HL-60 (cell line): ENCODE data around the gene ERC2.

Experiments
- DNase-seq, 2 experiments: peaks; one replicate each; pipeline ENCODE4 v3.0.0-alpha.2; 2010 to 2020; ENCODE audit warnings: low read depth in 1 of 2, low spot score in 1 of 2
- H3K27ac ChIP-seq: fragments of 250-450 bp; sonication (Bioruptor Pico); replicated peaks from 2 replicates; pipeline ENCODE4 v1.5.1; 2020; ENCODE audit warnings: mild to moderate bottlenecking, moderate library complexity
- H3K27me3 ChIP-seq: fragments of 250-450 bp; sonication (Bioruptor Pico); 2 replicates; pipeline ENCODE4 v1.5.1; 2021; ENCODE audit warnings: mild to moderate bottlenecking, moderate library complexity; ENCODE audit not compliant: insufficient read depth, poor library complexity, severe bottlenecking
- H3K4me3 ChIP-seq: replicated peaks from 2 replicates; pipeline ENCODE4 v1.5.1; 2011; ENCODE audit warnings: mild to moderate bottlenecking, control low read depth, low read length; ENCODE audit not compliant: insufficient read depth
- CTCF ChIP-seq: IDR thresholded peaks from one replicate; pipeline ENCODE4 v1.5.1; 2011; ENCODE audit warnings: low read length, control low read depth, inconsistent platforms; ENCODE audit not compliant: insufficient read depth
- GABPA ChIP-seq: IDR thresholded peaks from 2 replicates; pipeline ENCODE4 v1.6.1; 2012; ENCODE audit warnings: low read depth
- POLR2AphosphoS5 ChIP-seq: IDR thresholded peaks from 2 replicates; pipeline ENCODE4 v1.6.1; 2012; ENCODE audit warnings: low read depth
- REST ChIP-seq: IDR thresholded peaks from 2 replicates; pipeline ENCODE4 v1.6.1; 2012; ENCODE audit warnings: low read depth; ENCODE audit not compliant: insufficient replicate concordance
- SPI1 ChIP-seq: IDR thresholded peaks from 2 replicates; pipeline ENCODE4 v1.6.1; 2012; ENCODE audit warnings: low read depth, mild to moderate bottlenecking, borderline replicate concordance

The ERC2 gene

GRCh38 chr3:55515550-55516246 lies 952.6 kb downstream of the ERC2 start:
- DNase-seq, result no peak
- no peak for TF ChIP-seq SPI1
- TF ChIP-seq CTCF, result no peak
- TF ChIP-seq REST, result no peak
- TF ChIP-seq GABPA, result no peak
- no peak for TF ChIP-seq POLR2AphosphoS5
- no peak overlapping the region for H3K27ac ChIP-seq
- H3K4me3 ChIP-seq, result no peak overlapping the region
- no peaks in the 10 kb centered on the region for H3K27me3 ChIP-seq

- no peaks in the 10 kb centered on the region for H3K27me3 ChIP-seq
- no peak for DNase-seq
- no peak for TF ChIP-seq GABPA
- no peak for TF ChIP-seq POLR2AphosphoS5
- TF ChIP-seq CTCF, result no peak
- TF ChIP-seq REST, result no peak
- TF ChIP-seq SPI1, result no peak
- no peak overlapping the region for H3K4me3 ChIP-seq
- H3K27ac ChIP-seq, result no peak overlapping the region
These were observed 953.3 kb downstream of the ERC2 start for GRCh38 chr3:55514962-55515361.

- TF ChIP-seq CTCF, result no peak
- no peak for TF ChIP-seq GABPA
- TF ChIP-seq REST, result no peak
- TF ChIP-seq POLR2AphosphoS5, result no peak
- no peak for TF ChIP-seq SPI1
- H3K4me3 ChIP-seq, result no peak overlapping the region
- DNase-seq, result no peak
- H3K27me3 ChIP-seq, result no peaks in the 10 kb centered on the region
- H3K27ac ChIP-seq, result no peak overlapping the region
These were observed 955.5 kb downstream of the ERC2 start for GRCh38 chr3:55512571-55513343.
